ENCODE results near the gene BTBD9.

- TF ChIP-seq CTCF (IDR thresholded peaks at IDR 0.05) (no peak), POLR2A (IDR thresholded peaks at IDR 0.05) (no peak)
Measured at GRCh38 chr6:38131527-38131965, 508.2 kb downstream of the BTBD9 start.
